ENCODE results near the gene IL12B.
"Not testable (repeated sequence)": the region's sequence is repeated elsewhere in the genome, so short reads cannot be mapped to it uniquely, and the experiment has no call there.

Gene IL12B

DNA sequence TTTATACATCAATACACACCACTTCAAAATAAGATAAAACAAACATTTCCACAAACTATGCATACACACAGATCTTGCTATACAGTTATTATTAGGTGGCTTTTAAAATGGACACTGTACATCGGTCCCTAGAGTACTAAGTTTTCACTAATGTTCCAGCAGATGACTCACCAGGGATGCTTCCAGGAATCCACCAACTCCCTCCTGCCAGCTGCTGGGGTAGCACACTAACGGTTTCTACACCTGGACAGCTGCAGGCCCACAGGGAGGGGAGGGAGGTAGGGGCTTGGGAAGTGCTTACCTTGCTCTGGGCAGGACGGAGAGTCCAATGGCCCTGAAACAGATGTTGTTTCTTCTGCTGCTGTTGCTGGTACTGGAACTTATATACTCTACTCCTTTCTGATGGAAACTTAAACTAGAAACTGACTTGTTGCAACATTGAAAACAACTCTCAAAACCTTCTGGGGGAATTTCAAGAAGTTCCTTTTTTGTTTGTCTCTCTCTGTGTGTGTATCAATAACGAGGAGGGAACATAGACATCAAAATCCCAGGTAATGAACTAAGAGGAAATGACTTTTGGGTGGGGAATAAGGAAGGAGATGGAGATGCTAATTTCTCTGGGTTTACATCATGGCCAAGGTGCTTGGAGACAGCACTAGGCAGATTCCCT is at the start of gene IL12B:
TSS of gene IL12B (minus strand) at position 357 of the 670 bp plus-strand sequence. CDS start 3,705 bp downstream, outside the sequence.
- no peak for DNase-seq (ENCODE audit: low spot score)

DNA sequence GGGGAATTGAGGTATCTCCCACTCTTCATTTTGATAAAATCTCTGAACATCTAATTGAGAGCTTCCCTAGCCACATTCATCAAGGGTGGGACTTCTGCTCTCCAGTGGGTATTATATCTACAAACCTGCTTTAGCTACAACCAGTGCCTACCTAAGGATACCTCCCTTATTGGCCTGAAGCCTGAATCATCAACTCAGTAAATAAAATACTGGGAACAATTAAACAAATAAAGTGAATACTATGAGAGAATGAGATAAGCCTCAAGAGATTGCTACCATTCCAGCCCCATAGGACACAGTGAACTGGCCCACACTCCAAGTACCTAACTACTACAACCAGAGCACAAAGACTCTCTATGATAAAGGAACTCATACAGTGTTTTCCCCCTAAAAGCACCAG is 47.4 kb upstream of the IL12B start:
- DNase-seq (ENCODE audit: low spot score) = no peak

DNA sequence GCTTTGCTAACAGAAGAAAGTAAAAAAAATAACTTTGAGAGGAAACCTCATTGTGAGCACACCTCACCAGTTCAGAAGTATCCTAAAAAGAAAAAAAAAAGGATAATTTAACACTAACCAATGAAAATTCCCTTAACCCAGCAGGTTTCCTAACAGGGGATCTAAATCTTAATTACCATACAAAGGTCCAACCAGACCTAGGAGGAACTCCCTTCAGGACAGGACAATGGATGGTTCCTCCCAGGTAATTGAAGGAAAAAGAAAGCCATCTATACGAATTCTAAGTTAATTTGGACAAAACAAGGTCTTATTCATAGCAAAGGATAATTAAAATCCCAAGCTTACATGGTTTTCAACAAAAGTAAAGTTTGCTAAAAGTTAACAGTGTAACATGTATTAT is 37.6 kb upstream of the IL12B start:
- not testable (repeated sequence) for DNase-seq (ENCODE audit: low spot score)

- DNase-seq (ENCODE audit: low spot score) = not testable (repeated sequence)
Measured at GRCh38 chr5:159366776-159367175, 36.5 kb upstream of the IL12B start.

- DNase-seq (ENCODE audit: low spot score) = no peak
Measured at GRCh38 chr5:159362220-159362619, 31.9 kb upstream of the IL12B start.

- not testable (repeated sequence) for DNase-seq (ENCODE audit: low spot score)
Measured at GRCh38 chr5:159359871-159360270, 29.6 kb upstream of the IL12B start.

- DNase-seq (ENCODE audit: low spot score) = no peak
Measured at GRCh38 chr5:159359408-159359807, 29.1 kb upstream of the IL12B start.

DNA sequence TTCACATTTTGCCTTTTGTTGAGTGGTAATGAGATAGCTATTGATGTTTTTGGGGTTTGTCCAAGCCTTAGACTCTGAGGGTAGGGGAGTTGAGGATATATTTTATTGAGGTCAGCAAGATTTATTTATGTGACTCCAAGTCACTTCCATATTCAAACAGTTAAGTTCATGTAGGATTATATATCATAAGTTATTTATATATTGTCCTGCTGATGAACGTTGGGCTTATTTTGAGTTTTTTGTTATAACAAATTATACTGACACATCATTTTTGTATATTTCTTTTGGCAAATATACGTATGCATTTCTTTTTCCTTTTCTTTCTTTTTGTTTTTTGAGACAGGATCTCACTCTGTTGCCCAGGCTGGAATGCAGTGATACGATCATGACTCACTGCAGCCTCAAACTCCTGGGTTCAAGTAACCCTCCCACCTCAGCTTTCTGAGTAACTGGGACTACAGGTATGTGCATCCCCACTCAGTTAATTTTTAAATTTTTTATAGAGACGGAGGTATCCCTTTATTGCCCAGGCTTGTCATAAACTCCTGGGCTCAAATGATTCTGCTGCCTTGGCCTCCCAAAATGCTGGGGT is 23.5 kb upstream of the IL12B start:
- no peak for DNase-seq (ENCODE audit: low spot score)

DNA sequence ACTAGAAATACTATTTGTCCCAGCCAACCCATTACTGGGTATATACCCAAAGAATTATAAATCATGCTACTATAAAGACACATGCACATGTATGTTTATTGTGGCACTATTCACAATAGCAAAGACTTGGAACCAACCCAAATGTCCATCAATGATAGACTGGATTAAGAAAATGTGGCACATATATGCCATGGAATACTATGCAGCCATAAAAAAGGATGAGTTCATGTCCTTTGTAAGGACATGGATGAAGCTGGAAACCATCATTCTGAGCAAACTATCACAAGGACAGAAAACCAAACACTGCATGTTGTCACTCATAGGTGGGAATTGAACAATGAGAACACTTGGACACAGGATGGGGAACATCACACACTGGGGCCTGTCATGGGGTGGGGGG is 20.4 kb upstream of the IL12B start:
- not testable (repeated sequence) for DNase-seq (ENCODE audit: low spot score)

GRCh38 chr5:159350216-159350615 is 19.9 kb upstream of the IL12B start:
- DNase-seq (ENCODE audit: low spot score) = not testable (repeated sequence)

DNA sequence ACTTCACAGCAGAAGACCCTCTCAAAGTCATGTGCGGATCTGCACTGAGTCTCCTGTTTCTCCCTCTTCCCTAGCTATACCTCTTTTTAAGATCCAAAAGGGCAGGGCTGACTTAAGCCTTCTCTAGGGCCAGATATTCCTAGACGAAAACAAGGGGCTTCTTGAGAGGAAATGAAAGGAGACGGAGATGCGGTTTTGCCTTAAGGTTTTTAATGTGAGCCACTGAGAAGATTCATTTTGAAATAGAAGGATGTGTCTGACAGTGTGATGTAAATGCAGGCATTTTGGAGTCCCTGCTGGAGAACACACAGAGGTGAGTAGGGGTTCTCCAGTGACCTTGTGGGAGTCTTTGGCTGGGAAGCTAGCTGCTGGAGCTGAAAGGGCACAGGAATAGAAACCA is 15.6 kb upstream of the IL12B start:
- no peak for DNase-seq (ENCODE audit: low spot score)

GRCh38 chr5:159345336-159345735 is 15.0 kb upstream of the IL12B start:
- no peak for DNase-seq (ENCODE audit: low spot score)

DNA sequence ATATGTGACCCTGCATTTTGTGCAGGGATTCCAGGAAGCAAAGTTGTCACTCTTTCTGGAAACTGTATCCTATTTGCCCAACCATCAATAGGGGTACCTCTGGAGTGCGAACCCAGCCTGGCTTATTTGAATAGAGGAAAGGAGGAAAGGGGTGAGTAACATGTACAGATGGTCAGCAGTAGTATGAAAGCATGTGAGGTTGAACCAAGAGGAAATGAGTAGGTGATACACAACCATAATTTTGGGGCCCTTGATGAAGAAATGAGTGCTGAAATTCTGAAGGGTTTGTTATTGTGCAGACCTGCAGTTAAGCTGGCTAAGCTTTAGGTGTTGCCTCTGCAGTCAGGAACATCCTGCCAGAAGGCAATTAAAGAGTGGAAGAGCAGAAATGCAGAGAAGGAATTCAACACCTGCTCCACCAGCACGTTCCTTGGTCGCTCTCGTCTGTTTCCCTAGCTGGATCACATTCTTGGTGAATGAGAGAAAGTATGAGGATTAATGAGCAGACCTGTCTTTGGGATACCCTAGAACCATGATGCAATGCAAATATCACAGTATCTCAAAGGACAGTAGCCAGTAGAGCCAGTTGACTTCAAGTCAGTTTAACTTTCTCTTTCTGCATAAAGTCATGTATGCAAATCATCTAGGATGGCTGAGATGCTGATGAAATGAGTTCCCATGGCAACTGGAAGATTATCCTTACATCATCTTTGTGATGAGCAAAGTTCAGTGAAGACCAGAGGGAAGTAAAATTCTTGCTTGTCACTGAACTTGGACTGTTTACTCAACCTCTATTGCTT is 13.2 kb upstream of the IL12B start:
- DNase-seq (ENCODE audit: low spot score) = no peak

DNA sequence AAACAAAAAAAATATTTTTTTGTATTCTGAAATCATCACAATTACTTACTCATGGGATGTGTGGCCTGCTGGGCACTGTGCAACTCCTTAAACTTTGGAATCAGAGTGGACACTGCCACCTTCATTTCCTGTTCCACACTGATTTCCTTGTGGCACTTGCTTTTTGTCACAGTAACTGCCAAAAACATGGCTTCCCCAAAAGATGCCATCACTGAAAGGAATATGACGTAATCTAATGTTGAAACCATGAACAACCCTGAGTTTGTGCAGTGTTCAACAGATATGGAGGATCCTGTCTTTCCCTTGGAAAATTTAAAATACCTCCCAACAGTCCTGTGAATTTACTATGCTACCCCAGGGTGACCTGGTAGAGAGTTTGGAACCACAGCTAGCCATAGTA is 12.6 kb upstream of the IL12B start:
- DNase-seq (ENCODE audit: low spot score) = no peak

DNA sequence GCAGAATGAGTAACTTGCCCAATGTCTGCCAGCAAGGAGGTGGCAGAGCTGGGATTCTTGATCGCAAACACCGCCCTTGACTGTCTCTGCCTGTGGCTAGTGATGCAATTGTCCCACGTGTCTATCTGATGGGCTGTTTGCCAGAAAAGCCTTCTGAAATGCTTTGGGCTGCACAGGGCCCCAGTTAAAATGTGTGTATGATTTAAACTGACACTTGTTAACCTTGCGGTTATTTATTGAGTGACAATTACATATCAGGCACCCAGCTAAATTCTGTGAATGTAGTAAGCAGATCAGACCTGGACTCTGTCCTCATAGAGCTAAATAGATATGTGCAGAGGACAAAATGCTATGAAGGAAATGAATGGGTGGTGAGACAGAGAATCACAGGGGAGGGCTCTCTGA is 11.6 kb upstream of the IL12B start:
- DNase-seq (ENCODE audit: low spot score) = peak; percentile 85

DNA sequence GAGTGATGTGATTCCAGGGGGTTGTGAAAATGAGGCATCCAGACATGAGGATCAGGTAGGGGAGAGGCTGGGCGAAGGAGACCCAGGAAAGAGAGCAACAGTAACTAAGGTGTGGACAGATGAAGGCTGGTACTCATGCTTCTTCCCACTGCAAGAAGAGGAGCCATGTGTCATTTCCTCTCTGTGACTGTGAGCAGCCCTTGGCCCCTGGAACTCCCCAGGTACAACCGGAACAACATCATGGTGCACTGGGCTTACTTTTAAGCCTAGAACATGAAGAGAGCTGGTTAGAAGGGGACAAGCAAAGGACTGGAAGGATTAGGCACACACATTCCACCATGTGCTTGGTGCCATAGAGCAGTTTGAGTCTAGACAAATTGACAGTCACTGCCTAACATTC is 10.9 kb upstream of the IL12B start:
- no peak for DNase-seq (ENCODE audit: low spot score)

DNA sequence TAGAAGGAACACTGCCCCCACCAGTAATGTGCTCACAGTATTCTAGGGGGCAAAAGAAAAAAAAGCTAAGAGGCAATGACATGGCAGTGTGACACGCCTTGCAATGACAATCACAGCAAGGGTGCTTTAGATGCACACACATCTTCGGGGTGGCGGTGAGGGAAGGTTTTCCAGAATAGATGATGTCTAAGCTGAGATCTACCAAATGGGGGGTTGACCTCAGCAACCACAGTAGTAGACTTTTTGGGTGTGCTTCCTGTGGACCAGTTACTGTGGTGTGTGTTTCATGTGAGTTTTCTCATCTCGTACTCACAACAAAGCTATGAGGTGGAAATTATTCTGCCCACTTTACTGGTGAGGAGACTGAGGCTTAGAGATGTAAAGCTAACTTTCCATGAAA is 10.2 kb upstream of the IL12B start:
- DNase-seq (ENCODE audit: low spot score) = peak; percentile 44

DNA sequence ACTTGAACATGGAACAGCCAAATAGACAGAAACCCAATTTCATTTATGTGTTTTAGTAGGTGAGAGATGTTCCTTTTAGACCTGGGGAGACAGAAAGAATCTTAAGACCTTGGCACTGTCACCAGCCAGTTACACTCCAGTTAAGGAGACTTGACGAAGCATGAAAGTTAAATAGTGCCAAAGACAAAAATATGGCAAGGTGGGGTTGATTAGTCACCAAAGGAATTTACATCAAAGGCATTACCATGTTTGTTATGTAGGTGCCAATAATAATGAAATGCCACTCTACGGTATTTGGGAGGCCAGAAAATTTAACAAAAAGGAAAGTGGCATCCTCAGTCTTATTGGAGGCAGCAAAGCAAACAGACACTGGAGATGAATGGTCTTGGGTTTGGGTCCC is 9.2 kb upstream of the IL12B start:
- DNase-seq (ENCODE audit: low spot score) = no peak

DNA sequence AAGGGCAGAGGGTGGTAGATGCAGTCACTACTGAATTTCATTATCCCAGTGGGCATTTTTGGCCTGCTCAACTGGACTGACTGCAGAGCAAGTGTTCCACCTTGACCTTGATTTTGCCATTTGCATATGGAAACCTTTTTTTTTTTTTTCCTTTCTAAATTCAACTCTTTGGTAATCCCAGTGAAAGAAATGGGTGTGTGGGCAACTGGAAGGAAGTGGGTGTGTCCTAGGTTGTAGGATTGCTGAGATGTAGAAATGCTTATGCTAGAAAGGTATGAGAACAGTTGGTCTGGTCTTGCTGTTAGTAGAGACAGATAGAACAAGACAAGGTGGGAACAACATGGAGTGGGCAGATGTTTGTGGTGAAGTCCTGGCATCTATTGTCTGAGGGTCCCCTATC is 7.8 kb upstream of the IL12B start:
- DNase-seq (ENCODE audit: low spot score) = no peak

- peak; percentile 69 for DNase-seq (ENCODE audit: low spot score)
Measured at GRCh38 chr5:159337016-159337955, 7.0 kb upstream of the IL12B start.

GRCh38 chr5:159336586-159336985 is 6.3 kb upstream of the IL12B start:
- no peak for DNase-seq (ENCODE audit: low spot score)

DNA sequence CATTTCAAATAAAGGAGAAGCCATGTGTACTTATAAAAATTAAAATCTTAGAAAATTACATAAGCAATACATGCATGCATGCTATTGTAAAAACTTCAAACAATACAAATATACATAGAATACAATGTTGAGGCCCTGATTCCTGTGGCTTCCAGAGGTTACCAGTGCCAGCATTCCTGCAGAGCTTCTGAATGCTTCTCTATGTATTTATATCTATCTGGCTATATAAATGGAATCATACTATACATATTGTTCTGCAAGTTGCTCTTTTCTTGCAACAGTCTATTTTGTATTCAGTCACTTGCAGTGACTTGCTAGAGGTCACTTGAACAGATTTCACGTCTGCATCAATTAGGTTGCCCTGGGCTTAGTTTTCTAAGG is 3.2 kb upstream of the IL12B start:
- DNase-seq (ENCODE audit: low spot score) = no peak
